ENCODE measurements around the gene MYO3A. TPM values are rescaled to one million over a fixed set of nuclear protein-coding genes. Genes with fewer than 3 reads are reported as not detected.

The MYO3A gene
- total RNA-seq, 1 experiment from 2014 or later: not detected

- ChIA-PET POLR2A (ENCODE audit: unreplicated experiment) (no interaction called here), CTCF (no interaction called here)
- H3K79me2 ChIP-seq (ENCODE audit: low read depth): no peaks in the 10 kb centered on the region
- H3K4me1 ChIP-seq (replicated peaks; ENCODE audit: insufficient read depth): no peaks in the 10 kb centered on the region
- intact Hi-C loops (cut with micrococcal nuclease; ENCODE audit: unreplicated experiment): no loop called here
- H3K9me2 ChIP-seq (ENCODE audit: insufficient read depth): no peaks in the 10 kb centered on the region
- no peaks in the 10 kb centered on the region for H3K9me3 ChIP-seq (ENCODE audit: insufficient read depth, low read depth)
- H4K20me1 ChIP-seq (ENCODE audit: insufficient read depth): no peaks in the 10 kb centered on the region
- DNase-seq: no peak
- BruUV-seq (replicated peaks): no TSS peak
- H3K4me2 ChIP-seq: no peak overlapping the region
- no peak overlapping the region for H2AFZ ChIP-seq
- H3K4me3 ChIP-seq: no peak overlapping the region
- TF ChIP-seq EZH2 (IDR thresholded peaks at IDR 0.05; ENCODE audit: low read depth): no peak
- no peak for TF ChIP-seq CTCF (conservative IDR thresholded peaks at IDR 0.05)
- no peaks in the 10 kb centered on the region for H3K27me3 ChIP-seq (ENCODE audit: insufficient read depth, low read depth)
- no peak overlapping the region for H3K27ac ChIP-seq
- no peaks in the 10 kb centered on the region for H3F3A ChIP-seq (ENCODE audit: insufficient read depth, low read depth)
- H3K36me3 ChIP-seq (ENCODE audit: low read depth): no peaks in the 10 kb centered on the region
Measured at GRCh38 chr10:26112532-26112931, 178.5 kb downstream of the MYO3A start.

GRCh38 chr10:26138613-26139012 is 204.6 kb downstream of the MYO3A start:
- no TSS peak for BruUV-seq (replicated peaks)
- Histone ChIP-seq H3F3A (ENCODE audit: insufficient read depth, low read depth) (no peaks in the 10 kb centered on the region), H3K9me2 (ENCODE audit: insufficient read depth) (no peaks in the 10 kb centered on the region), H3K27me3 (ENCODE audit: insufficient read depth, low read depth) (no peaks in the 10 kb centered on the region), H3K79me2 (ENCODE audit: low read depth) (no peaks in the 10 kb centered on the region), H2AFZ (no peak overlapping the region), H3K4me2 (no peak overlapping the region), H3K36me3 (ENCODE audit: low read depth) (no peaks in the 10 kb centered on the region), H3K9me3 (ENCODE audit: insufficient read depth, low read depth) (no peaks in the 10 kb centered on the region), H3K4me3 (no peak overlapping the region), H3K27ac (no peak overlapping the region), H3K4me1 (replicated peaks; ENCODE audit: insufficient read depth) (no peaks in the 10 kb centered on the region), H4K20me1 (ENCODE audit: insufficient read depth) (no peaks in the 10 kb centered on the region)
- DNase-seq: no peak
- POLR2A ChIA-PET (ENCODE audit: unreplicated experiment): no interaction called here
- TF ChIP-seq CTCF (conservative IDR thresholded peaks at IDR 0.05) (no peak), EZH2 (IDR thresholded peaks at IDR 0.05; ENCODE audit: low read depth) (no peak)
- intact Hi-C loops (cut with micrococcal nuclease; ENCODE audit: unreplicated experiment): no loop called here
- CTCF ChIA-PET: no interaction called here

GRCh38 chr10:26156019-26156418 is 222.0 kb downstream of the MYO3A start:
- Histone ChIP-seq H3K27ac (no peak overlapping the region), H3K4me3 (no peak overlapping the region), H3K4me1 (replicated peaks; ENCODE audit: insufficient read depth) (no peaks in the 10 kb centered on the region), H2AFZ (no peak overlapping the region), H3K79me2 (ENCODE audit: low read depth) (no peaks in the 10 kb centered on the region), H3K36me3 (ENCODE audit: low read depth) (no peaks in the 10 kb centered on the region), H3K9me2 (ENCODE audit: insufficient read depth) (no peaks in the 10 kb centered on the region), H4K20me1 (ENCODE audit: insufficient read depth) (no peaks in the 10 kb centered on the region), H3K9me3 (ENCODE audit: insufficient read depth, low read depth) (no peaks in the 10 kb centered on the region), H3K4me2 (no peak overlapping the region), H3F3A (ENCODE audit: insufficient read depth, low read depth) (no peaks in the 10 kb centered on the region), H3K27me3 (ENCODE audit: insufficient read depth, low read depth) (no peaks in the 10 kb centered on the region)
- no TSS peak for BruUV-seq (replicated peaks)
- ChIA-PET CTCF (no interaction called here), POLR2A (ENCODE audit: unreplicated experiment) (no interaction called here)
- intact Hi-C loops (cut with micrococcal nuclease; ENCODE audit: unreplicated experiment): no loop called here
- no peak for TF ChIP-seq EZH2 (IDR thresholded peaks at IDR 0.05; ENCODE audit: low read depth)
- no peak for TF ChIP-seq CTCF (conservative IDR thresholded peaks at IDR 0.05)
- no peak for DNase-seq

Measured in PC-9 (cell line).